Activated CD4-positive, alpha-beta T cell treated with anti-CD3 and anti-CD28 coated beads, Interleukin-2, amount 50 U/mL, for 16 hours (primary cell): ENCODE data around the gene ANKRD36B.
"Not testable (repeated sequence)": the region's sequence is repeated elsewhere in the genome, so short reads cannot be mapped to it uniquely, and the experiment has no call there.

ENCODE experiments used
- DNase-seq: peaks from one replicate; pipeline ENCODE4 v3.0.0-alpha.2; 2020

Gene ANKRD36B

DNA sequence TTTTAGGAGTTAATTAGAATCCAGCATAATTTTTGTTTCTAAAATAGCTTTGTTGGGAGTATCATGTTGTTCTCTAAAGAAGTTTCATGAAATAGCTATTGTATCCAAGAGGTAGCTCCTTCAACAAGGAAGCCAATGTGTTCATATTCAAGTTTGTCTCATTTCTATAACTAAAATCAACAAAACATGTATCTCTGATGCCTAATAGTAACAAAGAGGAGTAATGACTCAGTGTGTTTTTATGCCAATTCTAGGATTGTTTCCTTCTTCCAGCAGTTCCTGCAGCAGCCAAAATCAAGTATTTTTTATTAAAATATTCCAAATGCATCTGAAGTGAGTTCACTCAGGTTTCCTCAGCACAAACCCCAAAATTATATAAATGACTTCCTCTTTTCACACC, 41.1 kb downstream of the ANKRD36B start:
- DNase-seq = not testable (repeated sequence)

GRCh38 chr2:97546711-97547110, 43.0 kb downstream of the ANKRD36B start:
- DNase-seq = no peak

- not testable (repeated sequence) for DNase-seq
These were observed 44.8 kb downstream of the ANKRD36B start for GRCh38 chr2:97544911-97545310.

- not testable (repeated sequence) for DNase-seq
These were observed 63.8 kb downstream of the ANKRD36B start for GRCh38 chr2:97525904-97526303.

DNA sequence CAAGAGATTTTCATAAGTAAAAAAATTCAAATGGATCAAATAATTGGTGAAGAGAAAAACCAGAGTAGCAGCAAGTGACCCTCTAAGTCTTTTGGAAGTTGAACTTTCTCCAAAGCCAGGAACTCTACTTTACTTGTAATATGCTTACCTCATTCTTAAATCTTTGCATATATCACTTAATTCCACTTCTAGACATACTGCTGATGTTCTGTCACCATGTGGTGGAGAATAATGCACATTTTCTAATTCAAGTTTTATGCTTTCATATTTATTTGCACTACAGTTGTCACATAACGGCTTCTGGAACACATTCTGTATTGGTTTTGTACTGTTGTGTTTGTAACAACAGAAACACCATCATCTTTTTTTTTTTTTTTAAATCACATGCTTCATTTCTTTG, 65.9 kb downstream of the ANKRD36B start:
- DNase-seq = not testable (repeated sequence)

GRCh38 chr2:97522916-97523555, 66.6 kb downstream of the ANKRD36B start:
- not testable (repeated sequence) for DNase-seq

DNA sequence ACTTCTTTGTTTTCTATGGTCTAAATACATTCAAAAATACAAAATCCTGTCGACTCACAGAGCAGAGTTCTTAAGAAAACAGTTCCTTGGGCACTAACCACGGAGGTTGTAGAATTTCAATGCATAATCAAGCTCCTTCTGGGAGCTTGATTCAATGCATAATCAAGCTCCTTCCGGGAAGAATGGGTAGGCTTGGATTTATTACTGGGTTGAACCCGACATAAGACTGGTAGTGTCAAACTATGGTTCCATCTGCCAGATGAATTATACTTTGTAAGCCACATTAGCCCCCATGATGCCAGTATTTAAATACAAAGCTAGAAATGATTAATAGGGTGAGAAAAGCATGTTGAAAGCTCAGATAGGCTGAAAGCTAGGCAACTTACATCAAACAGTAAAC, 94.0 kb downstream of the ANKRD36B start:
- not testable (repeated sequence) for DNase-seq

DNA sequence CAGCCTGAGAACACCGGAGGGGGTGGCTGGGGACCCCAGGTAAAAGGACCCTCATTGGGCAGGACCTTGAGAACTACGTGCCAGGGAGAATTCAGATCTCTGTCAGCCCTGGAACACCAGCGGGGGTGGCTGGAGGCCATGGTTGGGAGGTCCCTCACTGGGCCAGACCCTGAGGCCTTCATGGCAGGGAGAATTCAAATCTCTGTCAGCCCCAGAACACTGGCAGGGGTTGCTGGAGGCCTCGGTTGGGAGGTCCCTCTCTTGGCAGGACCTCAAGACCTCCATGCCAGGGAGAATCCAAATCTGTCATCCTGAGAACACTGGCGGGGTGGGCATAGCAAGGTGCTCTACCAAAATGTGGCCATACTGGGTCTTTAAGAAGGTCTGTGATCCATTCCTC, 99.5 kb downstream of the ANKRD36B start:
- not testable (repeated sequence) for DNase-seq
